SHP77 treated with DMSO at 0.1 percent for 48 hours (cell line): ENCODE results near the gene SF3B4.
"Not testable (repeated sequence)": the region's sequence is repeated elsewhere in the genome, so short reads cannot be mapped to it uniquely, and the experiment has no call there.

Experiments used
- DNase-seq: peaks from one replicate; lab custom pipeline; 2025; lab: John Stamatoyannopoulos, UW

Gene SF3B4

GRCh38 chr1:149927563-149928400 lies at the start of gene SF3B4:
Gene SF3B4 (minus strand): TSS chr1:149927803. CDS start chr1:149927759, 44 bp downstream.
- peak; percentile 97 for DNase-seq

GRCh38 chr1:149977345-149977744 lies 49.7 kb upstream of the SF3B4 start:
- DNase-seq = peak; percentile 68

GRCh38 chr1:149972547-149972946 lies 44.9 kb upstream of the SF3B4 start:
- DNase-seq = no peak

- no peak for DNase-seq
Measured at GRCh38 chr1:149967646-149968045, 40.0 kb upstream of the SF3B4 start.

- DNase-seq = no peak
Measured at GRCh38 chr1:149967041-149967440, 39.4 kb upstream of the SF3B4 start.

- DNase-seq = no peak
Measured at GRCh38 chr1:149966405-149966804, 38.8 kb upstream of the SF3B4 start.

GRCh38 chr1:149965440-149965839 lies 37.8 kb upstream of the SF3B4 start:
- DNase-seq = no peak

GRCh38 chr1:149963358-149963757 lies 35.8 kb upstream of the SF3B4 start:
- no peak for DNase-seq

GRCh38 chr1:149962736-149963135 lies 35.1 kb upstream of the SF3B4 start:
- no peak for DNase-seq

- DNase-seq = peak; percentile 74
Measured at GRCh38 chr1:149962039-149962647, 34.5 kb upstream of the SF3B4 start.

GRCh38 chr1:149957548-149957947 lies 29.9 kb upstream of the SF3B4 start:
- DNase-seq = not testable (repeated sequence)

GRCh38 chr1:149949911-149950310 lies 22.3 kb upstream of the SF3B4 start:
- DNase-seq = no peak

GRCh38 chr1:149945206-149945605 lies 17.6 kb upstream of the SF3B4 start:
- DNase-seq = no peak

GRCh38 chr1:149942885-149943284 lies 15.3 kb upstream of the SF3B4 start:
- DNase-seq = no peak

GRCh38 chr1:149942207-149942606 lies 14.6 kb upstream of the SF3B4 start:
- DNase-seq = no peak

GRCh38 chr1:149940427-149940826 lies 12.8 kb upstream of the SF3B4 start:
- no peak for DNase-seq

- DNase-seq = not testable (repeated sequence)
Measured at GRCh38 chr1:149938668-149939003, 11.0 kb upstream of the SF3B4 start.

- no peak for DNase-seq
Measured at GRCh38 chr1:149937759-149938158, 10.2 kb upstream of the SF3B4 start.

GRCh38 chr1:149936992-149937705 lies 9.5 kb upstream of the SF3B4 start:
- no peak for DNase-seq

GRCh38 chr1:149936170-149936991 lies 8.8 kb upstream of the SF3B4 start, which contains the start of gene MTMR11:
Gene MTMR11 (minus strand): TSS chr1:149936879. CDS start chr1:149936647, 232 bp downstream.
- DNase-seq = no peak

- no peak for DNase-seq
Measured at GRCh38 chr1:149934356-149934755, 6.8 kb upstream of the SF3B4 start.

GRCh38 chr1:149933208-149933607 lies 5.6 kb upstream of the SF3B4 start:
- no peak for DNase-seq
